Measurements from ENCODE around the gene NPEPL1. TPM values are rescaled to one million over a fixed set of nuclear protein-coding genes. Genes with fewer than 3 reads are reported as not detected.
"Not testable (repeated sequence)": the region's sequence is repeated elsewhere in the genome, so short reads cannot be mapped to it uniquely, and the experiment has no call there.

NPEPL1 gene
- total RNA-seq, 1 donor from 2014 or later: 29.4 TPM

DNA sequence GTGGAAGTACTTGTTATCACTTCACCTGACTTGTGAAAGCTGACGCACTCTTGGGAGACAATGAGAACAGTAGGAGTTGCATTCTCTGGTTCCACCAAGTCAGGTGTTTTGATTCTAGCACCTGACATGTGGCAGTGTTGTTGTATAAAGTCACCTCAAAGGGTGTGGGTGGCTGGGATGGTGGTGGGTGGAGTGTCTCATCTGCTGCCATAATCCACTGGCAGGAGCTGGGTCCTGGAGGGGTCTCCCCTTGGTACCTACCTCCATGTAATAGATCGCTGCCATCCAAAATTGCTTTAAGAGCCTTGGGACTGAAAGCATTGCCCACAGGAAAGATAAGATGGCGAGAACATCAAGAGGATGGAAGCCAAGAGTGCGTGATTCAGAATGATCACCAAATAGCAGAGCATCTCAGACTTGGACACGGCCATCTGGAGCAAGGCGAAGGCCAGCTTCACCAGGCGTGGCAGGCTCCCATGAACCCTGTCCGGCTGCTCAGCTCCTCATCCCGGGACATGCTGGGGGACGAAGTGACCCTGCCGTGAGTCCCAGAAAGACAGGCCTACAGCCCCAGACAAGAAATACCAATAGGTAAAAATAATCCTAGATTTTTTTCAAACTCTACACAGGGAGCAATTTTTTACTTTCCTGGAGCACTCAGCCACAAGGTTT, 56.6 kb downstream of the NPEPL1 start:
- Mint-ChIP-seq H3K4me1 (ENCODE audit: low read depth) (no peaks in the 10 kb centered on the region), H3K36me3 (ENCODE audit: low read depth) (no peaks in the 10 kb centered on the region), H3K9me3 (no peaks in the 10 kb centered on the region), H3K4me3 (ENCODE audit: low read depth) (no peak overlapping the region), H3K27me3 (ENCODE audit: low read depth) (peaks cover 13% of the 10 kb centered on the region), H3K27ac (no peak overlapping the region)
- DNase-seq (ENCODE audit: low spot score): no peak
- intact Hi-C loops (cut with micrococcal nuclease): no loop called here

DNA sequence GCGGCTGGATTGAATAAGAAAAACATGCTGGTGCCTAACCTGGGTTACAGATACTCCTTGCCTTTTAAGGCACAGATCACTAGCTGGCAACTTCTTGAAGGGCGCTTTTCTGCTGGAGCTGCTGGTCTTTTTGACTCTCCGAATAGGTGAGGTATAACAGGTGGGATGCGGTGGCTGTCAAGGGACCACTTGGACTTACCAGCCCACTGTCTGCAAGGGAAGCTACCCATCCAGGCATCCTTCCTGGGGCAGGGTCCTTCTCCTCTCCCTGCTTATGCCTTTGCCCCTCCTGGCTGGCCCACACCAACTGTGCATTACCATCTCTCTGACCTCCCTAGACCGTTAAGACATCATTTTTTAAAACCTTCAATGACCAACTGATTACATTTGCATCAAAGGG, 57.4 kb downstream of the NPEPL1 start:
- Mint-ChIP-seq H3K4me3 (ENCODE audit: low read depth) (no peak overlapping the region), H3K27me3 (ENCODE audit: low read depth) (peaks cover 13% of the 10 kb centered on the region), H3K4me1 (ENCODE audit: low read depth) (no peaks in the 10 kb centered on the region), H3K27ac (no peak overlapping the region), H3K9me3 (no peaks in the 10 kb centered on the region), H3K36me3 (ENCODE audit: low read depth) (no peaks in the 10 kb centered on the region)
- intact Hi-C loops (cut with micrococcal nuclease): no loop called here
- no peak for DNase-seq (ENCODE audit: low spot score)

DNA sequence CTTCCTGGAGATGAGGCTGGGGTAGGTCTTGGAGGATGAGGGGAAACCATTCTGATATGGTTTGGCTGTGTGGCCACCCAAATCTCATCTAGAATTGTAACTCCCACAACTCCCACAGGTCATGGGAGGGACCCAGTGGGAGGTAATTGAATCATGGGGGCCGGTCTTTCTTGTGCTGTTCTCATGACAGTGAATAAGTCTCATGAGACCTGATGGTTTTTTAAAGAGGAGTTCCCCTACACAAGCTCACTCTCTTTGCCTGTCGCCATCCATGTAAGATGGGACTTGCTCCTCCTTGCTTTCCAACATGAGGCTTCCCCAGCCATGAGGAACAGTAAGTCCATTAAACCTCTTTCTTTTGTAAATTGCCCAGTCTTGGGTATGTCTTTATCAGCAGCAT, 58.1 kb downstream of the NPEPL1 start:
- H3K36me3 Mint-ChIP-seq (ENCODE audit: low read depth); H3K4me1 Mint-ChIP-seq (ENCODE audit: low read depth); H3K27ac Mint-ChIP-seq; intact Hi-C loops (cut with micrococcal nuclease); DNase-seq (ENCODE audit: low spot score); H3K4me3 Mint-ChIP-seq (ENCODE audit: low read depth); H3K9me3 Mint-ChIP-seq: not testable (repeated sequence)
- peaks cover 12% of the 10 kb centered on the region for H3K27me3 Mint-ChIP-seq (ENCODE audit: low read depth)

DNA sequence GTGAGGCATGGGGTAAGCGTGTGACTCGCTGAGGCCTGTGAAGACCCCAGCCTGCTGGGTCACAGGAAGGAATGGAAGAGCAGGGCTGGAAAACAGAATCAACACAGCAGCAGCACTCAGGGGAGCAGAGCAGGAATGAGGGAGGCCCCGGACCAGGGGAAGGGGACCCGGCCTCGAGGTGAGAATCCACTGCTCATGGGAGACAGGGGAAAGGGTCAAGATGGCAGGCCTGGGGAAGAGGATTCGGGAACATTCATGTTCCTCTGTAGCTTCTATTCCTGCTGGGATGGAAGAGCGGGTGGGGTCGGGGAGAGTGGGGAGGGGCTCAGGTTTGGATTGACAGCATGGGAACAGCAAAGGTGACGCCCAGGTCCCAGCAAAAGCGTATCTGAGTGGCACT, 59.4 kb downstream of the NPEPL1 start:
- no peak overlapping the region for H3K27ac Mint-ChIP-seq
- intact Hi-C loops (cut with micrococcal nuclease): no loop called here
- H3K4me1 Mint-ChIP-seq (ENCODE audit: low read depth): no peaks in the 10 kb centered on the region
- H3K27me3 Mint-ChIP-seq (ENCODE audit: low read depth): peaks cover 10% of the 10 kb centered on the region
- no peaks in the 10 kb centered on the region for H3K36me3 Mint-ChIP-seq (ENCODE audit: low read depth)
- H3K9me3 Mint-ChIP-seq: no peaks in the 10 kb centered on the region
- no peak overlapping the region for H3K4me3 Mint-ChIP-seq (ENCODE audit: low read depth)
- DNase-seq (ENCODE audit: low spot score): no peak

DNA sequence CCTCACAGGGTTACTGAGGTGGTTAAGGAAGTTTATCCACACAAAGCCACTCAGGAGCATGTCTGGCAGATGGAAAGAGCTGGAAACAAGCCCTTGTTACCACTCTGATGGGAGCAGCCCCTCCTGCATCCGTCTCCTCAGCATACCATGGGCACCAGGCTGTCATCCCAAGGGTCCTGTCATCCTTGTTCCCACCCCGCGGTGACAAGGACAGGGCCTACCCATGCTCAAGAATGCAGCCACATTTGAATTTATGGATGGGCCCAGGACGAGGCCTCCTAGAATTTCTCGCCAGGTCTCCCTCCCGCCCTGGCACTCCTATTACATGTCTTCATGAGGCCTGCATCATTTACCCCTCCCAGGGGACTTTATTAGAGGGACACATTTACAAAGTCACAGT, 60.0 kb downstream of the NPEPL1 start:
- H3K27ac Mint-ChIP-seq: no peak overlapping the region
- H3K4me3 Mint-ChIP-seq (ENCODE audit: low read depth): no peak overlapping the region
- H3K4me1 Mint-ChIP-seq (ENCODE audit: low read depth): no peaks in the 10 kb centered on the region
- H3K36me3 Mint-ChIP-seq (ENCODE audit: low read depth): no peaks in the 10 kb centered on the region
- DNase-seq (ENCODE audit: low spot score): no peak
- H3K27me3 Mint-ChIP-seq (ENCODE audit: low read depth): peaks cover 10% of the 10 kb centered on the region
- intact Hi-C loops (cut with micrococcal nuclease): no loop called here
- H3K9me3 Mint-ChIP-seq: no peaks in the 10 kb centered on the region

DNA sequence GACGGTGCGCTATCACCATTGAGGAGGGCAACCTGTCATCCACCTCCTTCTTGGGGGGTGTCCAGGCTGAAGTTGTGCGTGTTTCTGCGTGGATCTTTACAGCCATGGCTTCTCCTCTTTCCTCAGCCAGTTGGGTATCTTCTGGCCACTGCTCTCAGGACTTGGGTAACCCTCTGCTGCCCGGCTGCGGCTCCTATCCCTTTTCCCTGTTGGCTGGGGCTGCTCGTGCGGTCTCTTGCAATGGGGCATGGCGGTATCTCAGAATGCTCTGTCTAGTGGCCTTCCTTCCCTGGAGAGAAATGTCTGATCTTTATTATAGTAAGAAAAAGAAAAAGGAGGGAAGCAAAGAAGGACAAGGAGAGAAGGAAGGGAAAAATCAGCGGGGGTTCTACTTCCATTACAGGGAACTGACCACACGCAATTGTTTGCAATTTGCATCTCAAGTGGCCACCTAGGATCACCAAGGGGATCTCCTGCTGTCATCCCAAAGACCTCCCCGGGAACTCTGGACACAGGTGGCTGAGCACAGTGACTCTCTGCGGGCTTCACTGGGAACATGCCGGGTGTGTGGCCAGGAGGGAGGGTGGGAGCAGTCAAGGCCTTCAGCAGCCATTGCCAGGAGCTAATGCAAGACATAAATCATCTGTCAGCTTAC, 60.8 kb downstream of the NPEPL1 start:
- Mint-ChIP-seq H3K27ac (no peak overlapping the region), H3K36me3 (ENCODE audit: low read depth) (no peaks in the 10 kb centered on the region), H3K27me3 (ENCODE audit: low read depth) (peaks cover 7% of the 10 kb centered on the region), H3K4me1 (ENCODE audit: low read depth) (no peaks in the 10 kb centered on the region), H3K9me3 (no peaks in the 10 kb centered on the region), H3K4me3 (ENCODE audit: low read depth) (no peak overlapping the region)
- no peak for DNase-seq (ENCODE audit: low spot score)
- intact Hi-C loops (cut with micrococcal nuclease): no loop called here

DNA sequence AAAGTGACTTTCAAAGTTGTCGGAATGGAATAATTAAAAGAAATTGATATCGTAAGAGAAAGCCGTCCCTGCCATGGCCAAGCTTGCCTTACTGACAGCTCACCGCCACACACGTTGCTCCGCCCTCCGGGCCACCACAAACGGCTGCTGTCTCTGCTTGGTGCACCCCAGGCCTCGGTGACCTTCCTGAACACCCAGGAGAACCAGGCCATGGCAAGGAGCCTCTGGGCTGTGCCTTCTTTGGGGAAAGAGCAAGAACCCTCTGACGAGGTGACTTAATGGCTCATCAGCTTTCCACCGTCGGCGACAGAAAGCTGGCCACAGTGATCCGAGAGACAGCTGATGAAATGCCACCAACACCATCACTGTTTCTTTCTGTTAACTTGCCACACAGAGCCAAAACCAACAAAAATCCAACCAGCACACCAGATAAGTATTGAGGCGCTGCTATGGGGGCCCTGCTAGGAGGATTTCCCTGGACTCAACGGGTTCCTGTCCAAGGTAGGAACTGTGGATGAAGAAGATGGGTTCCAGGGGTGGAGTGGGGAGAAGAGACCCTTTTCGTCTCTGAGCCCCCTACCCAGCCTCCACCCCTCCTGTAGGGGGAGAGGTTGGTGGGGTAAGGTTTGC, 61.4 kb downstream of the NPEPL1 start:
- H3K27ac Mint-ChIP-seq: no peak overlapping the region
- intact Hi-C loops (cut with micrococcal nuclease): no loop called here
- H3K36me3 Mint-ChIP-seq (ENCODE audit: low read depth): no peaks in the 10 kb centered on the region
- H3K4me3 Mint-ChIP-seq (ENCODE audit: low read depth): no peak overlapping the region
- H3K9me3 Mint-ChIP-seq: no peaks in the 10 kb centered on the region
- DNase-seq (ENCODE audit: low spot score): no peak
- H3K27me3 Mint-ChIP-seq (ENCODE audit: low read depth): peaks cover 6% of the 10 kb centered on the region
- H3K4me1 Mint-ChIP-seq (ENCODE audit: low read depth): no peaks in the 10 kb centered on the region

DNA sequence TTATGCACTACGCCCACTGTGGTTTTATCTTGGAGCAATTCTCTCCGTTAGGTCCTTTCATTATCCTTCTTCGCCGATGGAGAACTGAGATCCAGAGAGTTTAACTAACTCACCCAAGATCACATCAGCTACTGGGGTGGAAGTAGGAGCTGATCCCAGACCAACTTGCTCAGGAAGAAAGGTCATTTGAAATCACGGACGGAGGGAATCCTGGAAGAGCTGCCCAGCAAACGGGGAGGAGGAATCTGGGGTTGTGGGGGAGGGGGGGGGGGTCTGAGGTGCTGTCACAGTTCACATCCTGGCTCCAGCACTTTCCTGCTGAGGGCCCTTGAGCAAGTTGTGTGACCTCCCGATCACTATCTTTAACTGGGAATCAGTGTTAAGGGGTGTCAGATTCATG, 62.0 kb downstream of the NPEPL1 start:
- no peaks in the 10 kb centered on the region for H3K36me3 Mint-ChIP-seq (ENCODE audit: low read depth)
- H3K27me3 Mint-ChIP-seq (ENCODE audit: low read depth): peaks cover 4% of the 10 kb centered on the region
- H3K4me1 Mint-ChIP-seq (ENCODE audit: low read depth): no peaks in the 10 kb centered on the region
- no peak overlapping the region for H3K4me3 Mint-ChIP-seq (ENCODE audit: low read depth)
- DNase-seq (ENCODE audit: low spot score): no peak
- no peaks in the 10 kb centered on the region for H3K9me3 Mint-ChIP-seq
- no peak overlapping the region for H3K27ac Mint-ChIP-seq
- intact Hi-C loops (cut with micrococcal nuclease): no loop called here

DNA sequence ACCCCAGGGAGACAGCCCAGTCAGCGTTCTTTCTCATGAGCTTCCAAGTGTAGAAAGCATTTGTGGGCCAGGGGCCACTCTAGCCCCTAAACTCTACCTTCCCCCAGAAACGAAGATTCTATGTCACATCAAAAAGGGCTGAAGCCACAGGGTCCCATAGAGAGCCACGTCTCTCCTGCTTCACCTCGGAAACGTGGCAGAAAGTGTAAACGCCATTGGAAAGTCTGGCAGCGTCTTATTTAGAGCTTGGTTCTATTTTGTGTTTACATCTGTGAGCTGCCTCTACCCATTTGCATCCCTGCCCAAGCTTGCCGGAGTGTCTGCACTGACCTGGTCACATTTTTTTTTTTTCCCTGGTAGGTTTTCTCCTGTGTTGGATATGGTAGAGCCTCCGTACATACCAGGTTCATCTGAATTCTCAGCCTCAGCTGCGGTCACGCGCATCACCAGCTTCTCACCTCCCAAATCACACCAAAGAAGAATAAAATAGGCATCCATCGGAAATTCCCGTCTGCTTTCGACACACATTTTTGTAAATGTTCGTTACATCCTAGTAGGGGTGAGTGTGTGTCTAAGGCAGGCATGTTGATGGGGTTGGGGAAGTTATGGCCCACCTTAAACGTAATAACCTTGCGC, 62.6 kb downstream of the NPEPL1 start:
- intact Hi-C loops (cut with micrococcal nuclease): no loop called here
- DNase-seq (ENCODE audit: low spot score): no peak
- Mint-ChIP-seq H3K27ac (no peak overlapping the region), H3K4me3 (ENCODE audit: low read depth) (no peak overlapping the region), H3K27me3 (ENCODE audit: low read depth) (peaks cover 7% of the 10 kb centered on the region), H3K9me3 (no peaks in the 10 kb centered on the region), H3K36me3 (ENCODE audit: low read depth) (no peaks in the 10 kb centered on the region), H3K4me1 (ENCODE audit: low read depth) (no peaks in the 10 kb centered on the region)

DNA sequence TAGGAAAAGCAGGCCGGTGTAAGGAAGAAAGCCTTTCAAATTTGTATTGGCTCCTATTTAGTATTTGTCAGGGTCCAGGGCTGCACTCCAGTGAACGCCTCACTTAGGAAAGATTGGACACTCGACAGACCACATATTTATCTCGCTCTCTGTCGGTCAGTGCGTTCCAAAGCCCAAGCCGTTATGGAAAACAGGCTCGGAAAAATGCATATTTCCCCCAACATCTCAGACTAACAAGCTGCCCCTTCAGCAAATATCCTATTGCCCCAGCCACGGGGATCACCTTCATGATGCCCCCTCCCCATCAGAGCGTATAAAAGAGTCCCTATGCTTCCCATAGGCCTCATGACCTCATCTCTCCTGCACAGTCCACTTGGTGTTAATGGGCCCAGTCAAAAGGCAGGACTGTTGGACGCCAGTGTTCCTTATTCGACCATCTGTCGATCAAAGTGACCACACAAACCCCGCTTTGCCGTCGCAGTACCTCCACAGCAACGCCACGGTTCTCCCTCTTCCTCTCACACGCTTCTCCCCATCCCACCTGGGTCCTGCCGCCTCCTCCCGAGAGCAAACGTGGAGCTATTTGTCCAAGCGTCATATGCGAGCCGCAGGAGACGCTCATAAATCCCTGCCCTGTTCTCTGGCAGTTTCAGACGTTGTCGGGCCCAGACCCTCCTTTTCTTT, 63.3 kb downstream of the NPEPL1 start:
- no peak overlapping the region for H3K27ac Mint-ChIP-seq
- H3K4me1 Mint-ChIP-seq (ENCODE audit: low read depth): no peaks in the 10 kb centered on the region
- no peak for DNase-seq (ENCODE audit: low spot score)
- intact Hi-C loops (cut with micrococcal nuclease): no loop called here
- H3K27me3 Mint-ChIP-seq (ENCODE audit: low read depth): peaks cover 7% of the 10 kb centered on the region
- H3K36me3 Mint-ChIP-seq (ENCODE audit: low read depth): no peaks in the 10 kb centered on the region
- no peaks in the 10 kb centered on the region for H3K9me3 Mint-ChIP-seq
- no peak overlapping the region for H3K4me3 Mint-ChIP-seq (ENCODE audit: low read depth)

DNA sequence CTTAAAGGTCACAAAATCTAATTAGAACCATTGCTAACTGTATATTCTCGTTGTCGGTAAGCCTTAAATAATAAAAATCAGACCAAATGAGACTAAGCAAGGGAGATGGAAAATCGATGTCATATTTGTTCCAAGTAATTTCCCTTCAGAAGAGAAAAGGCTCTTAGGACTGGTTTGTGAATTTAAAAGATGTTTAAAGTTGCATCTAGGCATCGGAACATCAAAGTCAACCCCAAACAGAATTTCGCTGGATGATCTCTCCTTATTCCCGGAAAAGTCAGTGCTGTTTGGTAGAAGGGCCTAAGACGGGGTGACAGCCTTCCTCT, 63.8 kb downstream of the NPEPL1 start:
- intact Hi-C loops (cut with micrococcal nuclease): no loop called here
- H3K27me3 Mint-ChIP-seq (ENCODE audit: low read depth): peaks cover 7% of the 10 kb centered on the region

DNA sequence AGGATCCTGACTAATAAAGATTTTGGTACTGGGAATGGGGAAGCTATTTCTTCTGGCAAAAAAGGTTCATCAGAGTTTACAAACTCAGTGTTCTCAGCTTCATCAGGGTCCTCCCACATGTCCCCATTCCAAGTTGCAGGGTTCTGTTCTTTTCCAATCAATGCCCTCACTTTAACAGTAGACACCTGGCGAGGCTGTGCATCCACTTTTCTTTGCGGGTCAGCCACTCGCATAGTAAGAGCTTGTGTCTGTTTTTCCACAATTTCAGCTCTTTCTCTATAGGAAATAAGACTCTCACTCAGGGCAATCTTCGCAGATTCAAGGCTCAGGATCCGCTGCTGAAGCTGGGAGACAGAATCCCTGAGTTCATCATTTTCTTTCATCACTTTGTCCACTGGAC, 65.0 kb downstream of the NPEPL1 start:
- H3K4me1 Mint-ChIP-seq (ENCODE audit: low read depth); intact Hi-C loops (cut with micrococcal nuclease); DNase-seq (ENCODE audit: low spot score): not testable (repeated sequence)

More for the DNA sequence above, 63.8 kb downstream of the NPEPL1 start:
- H3K9me3 Mint-ChIP-seq: no peaks in the 10 kb centered on the region
- no peak overlapping the region for H3K27ac Mint-ChIP-seq
- no peaks in the 10 kb centered on the region for H3K36me3 Mint-ChIP-seq (ENCODE audit: low read depth)
- no peak for DNase-seq (ENCODE audit: low spot score)
- H3K4me3 Mint-ChIP-seq (ENCODE audit: low read depth): no peak overlapping the region
- no peaks in the 10 kb centered on the region for H3K4me1 Mint-ChIP-seq (ENCODE audit: low read depth)

DNA sequence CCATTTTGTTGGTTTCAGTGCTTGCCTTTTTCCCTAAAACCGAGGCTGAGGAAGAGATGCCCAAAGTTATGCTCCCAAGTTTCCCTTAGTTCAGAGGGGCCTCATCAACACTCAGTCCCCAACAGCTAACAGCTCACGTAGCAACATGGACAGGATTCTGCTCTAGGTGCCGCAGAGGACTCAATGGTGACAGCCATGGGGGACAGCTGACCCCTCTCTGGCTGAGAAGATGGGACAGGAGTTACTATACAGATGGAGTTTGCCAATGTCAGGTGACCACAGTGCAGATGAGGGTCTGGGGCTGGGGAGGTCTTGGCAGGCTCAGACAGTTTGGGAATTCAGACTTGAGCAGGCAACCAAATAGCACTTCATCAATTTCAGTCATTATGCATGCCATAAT, 67.3 kb downstream of the NPEPL1 start:
- no peaks in the 10 kb centered on the region for H3K4me1 Mint-ChIP-seq (ENCODE audit: low read depth)
- no peaks in the 10 kb centered on the region for H3K36me3 Mint-ChIP-seq (ENCODE audit: low read depth)
- H3K9me3 Mint-ChIP-seq: no peaks in the 10 kb centered on the region
- H3K27ac Mint-ChIP-seq: no peak overlapping the region
- DNase-seq (ENCODE audit: low spot score): no peak
- no peak overlapping the region for H3K4me3 Mint-ChIP-seq (ENCODE audit: low read depth)
- intact Hi-C loops (cut with micrococcal nuclease): no loop called here
- peaks cover 17% of the 10 kb centered on the region for H3K27me3 Mint-ChIP-seq (ENCODE audit: low read depth)

More for the DNA sequence above, 65.0 kb downstream of the NPEPL1 start:
- not testable (repeated sequence) for H3K36me3 Mint-ChIP-seq (ENCODE audit: low read depth); H3K27me3 Mint-ChIP-seq (ENCODE audit: low read depth); H3K4me3 Mint-ChIP-seq (ENCODE audit: low read depth); H3K27ac Mint-ChIP-seq; H3K9me3 Mint-ChIP-seq

All from activated T-helper 2 cell treated with anti-CD3 and anti-CD28 coated beads, Interferon-gamma antibody, Interleukin-2, Interleukin-4, amounts not matched to agents 10 μg/mL and 5 μg/mL and 100 μg/mL, durations not matched to agents 14 hours and 24 hours and 36 hours (primary cell).